HG03432 (cell line): ENCODE results near the gene RBAK.
A peak's percentile ranks its signal among the peaks of the same experiment; 100 is the strongest.
"Not testable (repeated sequence)": the region's sequence is repeated elsewhere in the genome, so short reads cannot be mapped to it uniquely, and the experiment has no call there.

ENCODE experiments used
- ATAC-seq: cut with Tn5 transposase; IDR thresholded peaks from one replicate; pipeline ENCODE4 v1.9.1; 2021; ENCODE audit warnings: mild to moderate bottlenecking, moderate library complexity; ENCODE audit not compliant: unreplicated experiment

RBAK gene

GRCh38 chr7:5045558-5046396, at the start of gene RBAK:
RBAK (plus strand) TSS chr7:5045860; CDS start chr7:5048077, 2,217 bp downstream.
- peak; percentile 100 for ATAC-seq

GRCh38 chr7:4996696-4997222, 48.9 kb upstream of the RBAK start:
- ATAC-seq: no peak

GRCh38 chr7:4998244-4998643, 47.4 kb upstream of the RBAK start:
- ATAC-seq: no peak

GRCh38 chr7:4998910-4999309, 46.8 kb upstream of the RBAK start:
- ATAC-seq: no peak

GRCh38 chr7:4999369-4999950, 46.2 kb upstream of the RBAK start:
- no peak for ATAC-seq

GRCh38 chr7:5001003-5001402, 44.7 kb upstream of the RBAK start:
- no peak for ATAC-seq

- no peak for ATAC-seq
These were observed 43.7 kb upstream of the RBAK start for GRCh38 chr7:5001911-5002310.

GRCh38 chr7:5005066-5005465, 40.6 kb upstream of the RBAK start:
- no peak for ATAC-seq

GRCh38 chr7:5012985-5013384, 32.7 kb upstream of the RBAK start:
- no peak for ATAC-seq

GRCh38 chr7:5015936-5016335, 29.7 kb upstream of the RBAK start:
- not testable (repeated sequence) for ATAC-seq

GRCh38 chr7:5017626-5018025, 28.0 kb upstream of the RBAK start:
- not testable (repeated sequence) for ATAC-seq

GRCh38 chr7:5020098-5020497, 25.6 kb upstream of the RBAK start:
- ATAC-seq: no peak

- not testable (repeated sequence) for ATAC-seq
These were observed 24.6 kb upstream of the RBAK start for GRCh38 chr7:5020976-5021550.

GRCh38 chr7:5023626-5024025, 22.0 kb upstream of the RBAK start:
- ATAC-seq: not testable (repeated sequence)

GRCh38 chr7:5027796-5028410, 17.8 kb upstream of the RBAK start:
- ATAC-seq: not testable (repeated sequence)

GRCh38 chr7:5033186-5033585, 12.5 kb upstream of the RBAK start:
- not testable (repeated sequence) for ATAC-seq

GRCh38 chr7:5035276-5035675, 10.4 kb upstream of the RBAK start:
- ATAC-seq: no peak

- no peak for ATAC-seq
These were observed 9.2 kb upstream of the RBAK start for GRCh38 chr7:5036446-5036845.

- no peak for ATAC-seq
These were observed 4.6 kb upstream of the RBAK start for GRCh38 chr7:5041047-5041446.

GRCh38 chr7:5043661-5044060, 2.0 kb upstream of the RBAK start:
- ATAC-seq: no peak

GRCh38 chr7:5046397-5046732, 705 bp downstream of the RBAK start:
- ATAC-seq: not testable (repeated sequence)
